ENCODE results near the gene GAL3ST1. TPM values are rescaled to one million over a fixed set of nuclear protein-coding genes. Genes with fewer than 3 reads are reported as not detected.
"Not testable (repeated sequence)": the region's sequence is repeated elsewhere in the genome, so short reads cannot be mapped to it uniquely, and the experiment has no call there.

GAL3ST1 gene
- total RNA-seq, 3 donors from 2014 or later, result 7.9 to 15.9 (median 10.1) TPM

- no peak for ATAC-seq
- Histone ChIP-seq H3K36me3 (ENCODE audit: low read depth) (no peaks in the 10 kb centered on the region), H3K4me3 (no peak overlapping the region), H3K4me1 (ENCODE audit: low read depth) (peaks cover 11% of the 10 kb centered on the region), H3K9me3 (no peaks in the 10 kb centered on the region)
- no peak for TF ChIP-seq CTCF (IDR thresholded peaks at IDR 0.05)
- no peak for DNase-seq
- intact Hi-C loops (cut with DNase I, micrococcal nuclease), result no loop called here
These were observed 12.1 kb downstream of the GAL3ST1 start for GRCh38 chr22:30562366-30562765.

GRCh38 chr22:30561402-30562189 is 12.9 kb downstream of the GAL3ST1 start:
- no peak overlapping the region for H3K4me3 ChIP-seq
- intact Hi-C loops (cut with DNase I, micrococcal nuclease), result no loop called here
- H3K36me3 ChIP-seq (ENCODE audit: low read depth), result no peaks in the 10 kb centered on the region
- TF ChIP-seq CTCF (IDR thresholded peaks at IDR 0.05), result no peak
- H3K9me3 ChIP-seq, result no peaks in the 10 kb centered on the region
- no peak for DNase-seq
- H3K4me1 ChIP-seq (ENCODE audit: low read depth), result peaks cover 9% of the 10 kb centered on the region
- ATAC-seq, result no peak

- H3K4me1 ChIP-seq (ENCODE audit: low read depth); H3K4me3 ChIP-seq; H3K9me3 ChIP-seq; H3K36me3 ChIP-seq (ENCODE audit: low read depth); intact Hi-C loops (cut with DNase I, micrococcal nuclease): not testable (repeated sequence)
- ATAC-seq (peak; percentile 75), DNase-seq (peak in 1 of 3 donors; percentile 19)
These were observed 13.7 kb downstream of the GAL3ST1 start for GRCh38 chr22:30560643-30561202.

GRCh38 chr22:30559889-30560288 is 14.6 kb downstream of the GAL3ST1 start:
- intact Hi-C loops (cut with DNase I, micrococcal nuclease), result no loop called here
- H3K9me3 ChIP-seq, result no peaks in the 10 kb centered on the region
- no peak overlapping the region for H3K4me3 ChIP-seq
- ATAC-seq (no peak), DNase-seq (no peak)
- no peaks in the 10 kb centered on the region for H3K36me3 ChIP-seq (ENCODE audit: low read depth)
- TF ChIP-seq CTCF (IDR thresholded peaks at IDR 0.05), result no peak
- H3K4me1 ChIP-seq (ENCODE audit: low read depth), result no peaks in the 10 kb centered on the region

- intact Hi-C loops (cut with DNase I, micrococcal nuclease), result no loop called here
- DNase-seq (no peak), ATAC-seq (no peak)
- no peak for TF ChIP-seq CTCF (IDR thresholded peaks at IDR 0.05)
- Histone ChIP-seq H3K4me1 (ENCODE audit: low read depth) (no peaks in the 10 kb centered on the region), H3K4me3 (no peak overlapping the region), H3K9me3 (no peaks in the 10 kb centered on the region), H3K36me3 (ENCODE audit: low read depth) (no peaks in the 10 kb centered on the region)
These were observed 17.2 kb downstream of the GAL3ST1 start for GRCh38 chr22:30557243-30557642.

GRCh38 chr22:30556388-30556787 is 18.1 kb downstream of the GAL3ST1 start:
- no peaks in the 10 kb centered on the region for H3K4me1 ChIP-seq (ENCODE audit: low read depth)
- no peaks in the 10 kb centered on the region for H3K36me3 ChIP-seq (ENCODE audit: low read depth)
- H3K9me3 ChIP-seq, result no peaks in the 10 kb centered on the region
- intact Hi-C loops (cut with DNase I, micrococcal nuclease), result no loop called here
- TF ChIP-seq CTCF (IDR thresholded peaks at IDR 0.05), result no peak
- no peak for ATAC-seq
- H3K4me3 ChIP-seq, result no peak overlapping the region
- no peak for DNase-seq

All from mucosa of descending colon (tissue), 3 donors.